K562 (cell line): ENCODE data around the gene SLC6A8. TPM values are rescaled to one million over a fixed set of nuclear protein-coding genes. Genes with fewer than 3 reads are reported as not detected.

Source experiments
- MGA ChIP-seq: fragments of 450-650 bp; IDR thresholded peaks from 2 replicates; pipeline ENCODE4 v1.6.1; 2016; ENCODE audit warnings: mild to moderate bottlenecking, moderate library complexity
- polyA plus RNA-seq, 8 experiments: library from polyadenylated mRNA; depleted of rRNA in 4 of 8; stranded (reverse) in 5 of 8; unstranded in 3 of 8; fragments of >200 nt; fragmentation: Nextera tagmentation in 2 of 8; fragmentation: Illumina TruSeq in 1 of 8; extraction: Ambion mirVana in 2 of 8; extraction: Trizol in 1 of 8; gene quantifications; 2 replicates each; pipeline versions ENCODE4 v1.2.1 to v1.2.3, GENCODE V29; 2011 to 2014; ENCODE audit warnings: inconsistent platforms in 1 of 8, missing spikeins in 1 of 8
- total RNA-seq, 7 experiments: library from RNA; depleted of rRNA in 6 of 7; stranded (reverse); fragments of >200 nt in 6 of 7; fragmentation: Illumina TruSeq in 2 of 7; extraction: Trizol in 2 of 7; gene quantifications; 2 replicates each; pipeline versions ENCODE4 v1.2.1 to v1.2.3, GENCODE V29; 2011 to 2021; ENCODE audit warnings: low replicate concordance in 1 of 7

Gene SLC6A8
- total and polyA plus RNA-seq, 9 of the 15 experiments (the other 6 are each of a cell fraction or from before 2014, with no cell fraction given): 0.68 to 144 (median 34.3) TPM

- no peak for TF ChIP-seq MGA
Observed at GRCh38 chrX:153649915-153650782, 37.6 kb upstream of the SLC6A8 start (continued).
